GM18517 (cell line): Measurements from ENCODE around the gene PROCA1.
"Not testable (repeated sequence)": the region's sequence is repeated elsewhere in the genome, so short reads cannot be mapped to it uniquely, and the experiment has no call there.

Experiments used
- ATAC-seq: cut with Tn5 transposase; IDR thresholded peaks from one replicate; pipeline ENCODE4 v1.9.1; 2021; ENCODE audit warnings: mild to moderate bottlenecking, moderate library complexity; ENCODE audit not compliant: unreplicated experiment

Gene PROCA1

GRCh38 chr17:28726226-28726626, 14.5 kb upstream of the PROCA1 start, which contains the start of gene TLCD1:
Gene TLCD1 (minus strand): TSS chr17:28726233. CDS start chr17:28726097, 136 bp downstream.
- no peak for ATAC-seq

- no peak for ATAC-seq
Observed at GRCh38 chr17:28725660-28726225, 14.1 kb upstream of the PROCA1 start.

GRCh38 chr17:28725166-28725659, 13.5 kb upstream of the PROCA1 start:
- no peak for ATAC-seq

- no peak for ATAC-seq
Observed at GRCh38 chr17:28724500-28725165, 12.9 kb upstream of the PROCA1 start.

GRCh38 chr17:28723836-28724499, 12.3 kb upstream of the PROCA1 start:
- not testable (repeated sequence) for ATAC-seq

- no peak for ATAC-seq
Observed at GRCh38 chr17:28723159-28723835, 11.6 kb upstream of the PROCA1 start.

GRCh38 chr17:28722417-28723158, 10.9 kb upstream of the PROCA1 start:
- ATAC-seq: no peak

- not testable (repeated sequence) for ATAC-seq
Observed at GRCh38 chr17:28720997-28721329, 9.3 kb upstream of the PROCA1 start.

GRCh38 chr17:28720247-28720996, 8.7 kb upstream of the PROCA1 start:
- no peak for ATAC-seq

GRCh38 chr17:28719021-28719433, 7.3 kb upstream of the PROCA1 start:
- peak; percentile 11 for ATAC-seq

- ATAC-seq: no peak
Observed at GRCh38 chr17:28718333-28719020, 6.8 kb upstream of the PROCA1 start.

- ATAC-seq: no peak
Observed at GRCh38 chr17:28717578-28718332, 6.1 kb upstream of the PROCA1 start, which contains the start of gene RAB34. Gene RAB34 (minus strand): TSS chr17:28717868. CDS start chr17:28717266, 602 bp downstream.

GRCh38 chr17:28716740-28717577, 5.3 kb upstream of the PROCA1 start:
- ATAC-seq: no peak

GRCh38 chr17:28715217-28715616, 3.5 kb upstream of the PROCA1 start:
- no peak for ATAC-seq

GRCh38 chr17:28714281-28714680, 2.6 kb upstream of the PROCA1 start:
- ATAC-seq: no peak

- ATAC-seq: no peak
Observed at GRCh38 chr17:28712705-28713415, 1.2 kb upstream of the PROCA1 start.

GRCh38 chr17:28712032-28712704, 480 bp upstream of the PROCA1 start:
- ATAC-seq: no peak
